Muscle layer of duodenum (tissue), 2 donors: ENCODE measurements around the gene POLR3A.

Experiments
- H3K27ac ChIP-seq: one replicate; pipeline ENCODE4 v1.7.0; 2013; ENCODE audit warnings: mild to moderate bottlenecking, low read length
- H3K27me3 ChIP-seq: one replicate; pipeline ENCODE4 v1.7.0; 2013; ENCODE audit warnings: low read depth, mild to moderate bottlenecking, control low read depth, low read length
- H3K36me3 ChIP-seq, 2 donors: one replicate each; pipeline ENCODE4 v1.7.0; 2013; ENCODE audit warnings: low read length in 2 of 2, control low read depth in 1 of 2, mild to moderate bottlenecking in 1 of 2; ENCODE audit not compliant: insufficient read depth in 2 of 2, control insufficient read depth in 1 of 2
- H3K4me1 ChIP-seq, 2 donors: one replicate each; pipeline ENCODE4 v1.7.0; 2013; ENCODE audit warnings: low read length in 2 of 2, mild to moderate bottlenecking in 2 of 2, control low read depth in 1 of 2, moderate library complexity in 1 of 2; ENCODE audit not compliant: insufficient read depth in 2 of 2, control insufficient read depth in 1 of 2
- H3K4me3 ChIP-seq, 2 donors: one replicate each; pipeline ENCODE4 v1.7.0; 2013; ENCODE audit warnings: low read length in 2 of 2, low read depth in 1 of 2, mild to moderate bottlenecking in 1 of 2
- H3K9me3 ChIP-seq, 2 donors: one replicate each; pipeline ENCODE4 v1.7.0; 2013; ENCODE audit warnings: low read length in 2 of 2, control low read depth in 1 of 2, mild to moderate bottlenecking in 1 of 2; ENCODE audit not compliant: control insufficient read depth in 1 of 2
- donor health status: healthy.

Gene POLR3A

DNA sequence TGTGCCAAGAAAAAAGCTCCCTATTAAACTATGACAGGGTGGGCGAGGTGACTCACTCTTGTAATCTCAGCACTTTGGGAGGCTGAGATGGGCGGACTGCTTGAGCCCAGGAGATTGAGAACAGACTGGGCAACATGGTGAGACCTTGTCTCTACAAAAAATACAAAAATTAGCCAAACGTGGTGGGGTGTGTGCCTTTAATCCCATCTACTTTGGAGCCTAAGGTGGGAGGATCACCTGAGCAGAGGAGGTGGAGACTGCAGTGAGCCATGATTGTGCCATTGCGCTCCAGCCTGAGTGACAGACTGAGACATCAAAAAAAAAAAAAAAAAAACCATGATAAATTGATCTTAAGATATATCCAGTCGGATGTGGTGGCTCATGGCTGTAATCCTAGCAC, 11.5 kb downstream of the POLR3A start:
- no peaks in the 10 kb centered on the region for H3K27me3 ChIP-seq

DNA sequence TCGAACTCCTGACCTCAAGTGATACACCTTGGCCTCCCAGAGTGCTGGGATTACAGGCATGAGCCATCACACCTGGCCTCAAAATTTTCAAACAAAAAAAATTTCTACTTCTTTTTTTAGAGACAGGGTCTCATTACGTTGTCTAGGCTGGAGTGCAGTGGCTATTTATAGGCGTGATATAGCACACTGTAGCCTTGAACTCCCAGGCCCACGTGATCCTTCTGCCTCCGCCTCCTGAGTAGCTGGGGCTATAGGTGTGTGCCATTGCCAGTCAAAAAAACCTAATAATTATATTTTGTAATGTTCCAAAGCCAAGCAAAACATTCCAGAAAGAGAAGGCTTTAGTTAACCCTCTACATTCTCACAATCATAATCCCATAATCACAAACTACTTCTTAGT, 13.8 kb downstream of the POLR3A start:
- H3K27ac ChIP-seq, result no peak overlapping the region

More for the DNA sequence above, 11.5 kb downstream of the POLR3A start:
- no peaks in the 10 kb centered on the region for H3K4me1 ChIP-seq
- H3K9me3 ChIP-seq, result no peaks in the 10 kb centered on the region
- no peak overlapping the region for H3K27ac ChIP-seq
- no peak overlapping the region for H3K4me3 ChIP-seq
- peaks cover 61 to 90% of the 10 kb centered on the region in 2 donors for H3K36me3 ChIP-seq

DNA sequence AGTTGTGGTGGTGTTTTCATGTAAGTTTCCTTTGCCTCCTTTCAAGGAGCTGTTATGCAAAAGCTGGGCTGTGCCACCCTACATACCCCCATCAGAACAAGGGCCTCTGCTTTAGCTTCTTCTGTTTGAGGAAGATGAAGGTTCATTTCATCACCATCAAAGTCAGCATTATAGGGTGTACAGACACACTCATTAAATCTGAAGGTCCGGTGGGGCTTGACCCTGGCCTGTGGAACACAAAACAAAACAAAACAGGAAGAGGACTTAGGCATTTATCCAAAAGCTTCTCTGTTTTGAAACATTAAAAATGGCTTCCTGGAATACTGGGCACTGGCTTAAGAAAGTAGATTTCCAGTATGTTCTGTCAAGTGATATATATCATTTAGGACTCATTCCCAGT, 15.8 kb downstream of the POLR3A start:
- Histone ChIP-seq H3K27ac (no peak overlapping the region), H3K36me3 (peaks cover 63 to 86% of the 10 kb centered on the region in 2 donors), H3K9me3 (no peaks in the 10 kb centered on the region), H3K4me3 (no peak overlapping the region), H3K4me1 (no peaks in the 10 kb centered on the region), H3K27me3 (no peaks in the 10 kb centered on the region)

More for the DNA sequence above, 13.8 kb downstream of the POLR3A start:
- peaks cover 61 to 90% of the 10 kb centered on the region in 2 donors for H3K36me3 ChIP-seq
- H3K4me1 ChIP-seq, result no peaks in the 10 kb centered on the region
- no peaks in the 10 kb centered on the region for H3K9me3 ChIP-seq
- H3K27me3 ChIP-seq, result no peaks in the 10 kb centered on the region
- no peak overlapping the region for H3K4me3 ChIP-seq

DNA sequence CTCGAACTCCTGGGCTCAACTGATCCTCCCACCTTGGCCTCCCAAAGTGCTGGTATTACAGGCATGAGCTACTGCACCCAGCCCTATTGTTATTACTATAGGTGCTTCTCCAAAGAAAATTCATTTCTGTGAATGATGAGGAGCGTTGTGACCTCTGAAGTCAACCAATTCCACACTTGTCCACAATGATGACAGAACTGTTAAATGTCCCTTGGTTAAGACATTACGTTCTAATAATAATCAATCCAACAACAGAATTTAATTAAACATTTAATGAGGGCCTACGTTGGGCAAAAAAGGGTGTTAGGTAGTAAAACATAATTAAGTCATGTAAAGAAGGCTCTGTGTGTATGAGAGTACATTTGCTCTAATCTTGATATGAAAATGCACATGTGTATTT, 18.2 kb downstream of the POLR3A start:
- Histone ChIP-seq H3K36me3 (peaks cover 71 to 80% of the 10 kb centered on the region in 2 donors), H3K4me1 (no peaks in the 10 kb centered on the region), H3K9me3 (no peaks in the 10 kb centered on the region), H3K4me3 (no peak overlapping the region), H3K27ac (no peak overlapping the region), H3K27me3 (no peaks in the 10 kb centered on the region)

DNA sequence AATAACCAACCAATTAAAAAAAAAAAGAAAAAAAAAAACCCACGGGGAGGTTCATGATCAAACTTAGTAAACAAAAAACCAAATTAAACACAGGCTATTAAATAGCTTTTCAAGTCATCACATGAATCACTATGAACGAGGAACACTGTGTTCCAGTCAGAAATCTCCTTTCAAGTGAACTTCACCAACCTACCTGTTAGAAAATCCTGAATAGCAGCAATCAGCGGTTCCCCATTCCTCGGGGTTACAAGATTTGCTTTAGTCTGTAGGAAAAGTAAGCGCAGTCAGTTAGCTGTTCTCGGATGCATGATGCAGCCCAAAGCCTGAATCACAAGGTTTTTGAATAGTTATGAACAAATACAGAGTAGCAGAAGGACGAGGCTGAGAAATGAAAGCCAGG, 19.0 kb downstream of the POLR3A start:
- Histone ChIP-seq H3K4me1 (no peaks in the 10 kb centered on the region), H3K27me3 (no peaks in the 10 kb centered on the region), H3K27ac (no peak overlapping the region), H3K9me3 (no peaks in the 10 kb centered on the region), H3K4me3 (no peak overlapping the region), H3K36me3 (peaks cover 70 to 76% of the 10 kb centered on the region in 2 donors)

DNA sequence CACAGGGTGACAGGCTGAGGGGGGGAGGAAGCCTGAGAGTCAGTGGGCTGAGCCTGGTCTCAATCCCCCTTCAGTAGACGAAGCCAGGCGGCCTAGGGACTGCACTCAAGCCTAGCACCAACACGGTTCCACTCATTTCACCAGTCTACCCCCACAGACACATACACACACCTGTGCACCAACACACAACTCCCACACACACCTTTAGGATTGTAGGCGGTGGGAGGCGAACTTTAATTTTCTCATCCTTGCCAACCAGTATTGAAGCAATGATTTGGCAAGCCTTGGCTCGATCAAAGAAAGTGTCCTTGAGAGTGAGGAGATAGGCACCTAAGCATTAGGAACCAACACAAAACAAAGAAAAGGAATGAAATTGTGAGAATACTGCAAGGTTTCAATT, 19.7 kb downstream of the POLR3A start:
- Histone ChIP-seq H3K4me3 (no peak overlapping the region), H3K9me3 (no peaks in the 10 kb centered on the region), H3K36me3 (peaks cover 71 to 77% of the 10 kb centered on the region in 2 donors), H3K27ac (no peak overlapping the region), H3K4me1 (no peaks in the 10 kb centered on the region), H3K27me3 (no peaks in the 10 kb centered on the region)

DNA sequence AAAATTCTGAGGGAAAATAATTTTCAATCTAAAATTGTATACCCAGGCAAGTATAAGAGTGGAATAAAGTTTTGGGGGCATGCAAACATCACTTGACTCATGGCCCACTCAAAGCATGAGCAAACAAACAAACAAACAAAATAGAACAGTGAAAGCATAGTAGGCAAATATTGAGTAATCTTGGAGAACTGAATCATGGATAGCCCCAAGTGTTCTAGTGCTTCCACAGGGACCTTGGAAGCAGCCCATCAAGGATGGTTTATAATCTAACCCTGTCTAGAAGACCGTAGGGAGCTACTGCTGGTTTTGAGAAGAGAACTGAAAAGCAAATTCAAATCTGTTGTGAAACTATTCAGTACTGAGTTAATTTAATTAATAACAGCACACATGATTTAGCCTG, 22.1 kb downstream of the POLR3A start:
- Histone ChIP-seq H3K27me3 (no peaks in the 10 kb centered on the region), H3K9me3 (no peaks in the 10 kb centered on the region), H3K36me3 (peaks cover 77 to 79% of the 10 kb centered on the region in 2 donors), H3K27ac (no peak overlapping the region), H3K4me3 (no peak overlapping the region), H3K4me1 (no peaks in the 10 kb centered on the region)

DNA sequence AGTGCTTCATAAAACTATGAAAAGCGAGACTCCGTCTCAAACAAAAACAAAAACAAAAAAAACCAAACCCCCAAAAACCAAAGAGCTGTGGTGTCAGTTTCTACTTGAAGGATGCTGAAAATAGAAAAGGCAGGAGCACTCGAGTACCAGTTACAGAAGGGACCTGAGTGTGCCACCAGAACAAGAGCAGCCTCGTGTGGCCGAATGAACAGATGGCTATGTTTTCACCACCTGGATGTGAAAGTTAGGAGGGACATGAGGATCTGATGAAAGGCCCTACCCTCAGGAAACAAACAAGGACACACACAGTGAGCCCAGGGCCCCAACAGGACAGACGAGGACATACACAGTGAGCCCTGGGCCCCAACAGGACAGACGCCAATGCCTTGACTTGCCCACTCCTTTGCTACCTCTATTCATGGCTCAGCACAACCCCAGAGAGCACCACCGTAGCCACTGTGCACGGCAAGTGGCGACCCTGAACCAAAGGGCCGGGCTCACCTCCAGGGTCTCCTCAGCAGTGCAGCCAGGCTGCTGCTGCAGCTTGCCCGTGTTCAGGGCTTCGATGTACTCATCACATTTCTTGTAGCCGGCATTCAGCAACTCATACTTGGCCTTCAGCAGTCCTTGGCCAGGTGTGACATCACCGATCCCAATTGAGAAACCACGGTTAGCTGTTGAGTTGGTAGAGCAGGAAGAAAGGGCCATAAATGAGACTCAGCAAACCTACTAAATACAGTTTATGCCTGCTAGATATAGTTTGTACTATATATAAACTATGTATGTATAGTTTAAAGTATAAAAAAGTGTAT, 24.9 kb downstream of the POLR3A start:
- Histone ChIP-seq H3K4me3 (no peak overlapping the region), H3K4me1 (no peaks in the 10 kb centered on the region), H3K9me3 (no peaks in the 10 kb centered on the region), H3K27ac (no peak overlapping the region), H3K27me3 (no peaks in the 10 kb centered on the region), H3K36me3 (peaks cover 76% of the 10 kb centered on the region in 2 donors)

DNA sequence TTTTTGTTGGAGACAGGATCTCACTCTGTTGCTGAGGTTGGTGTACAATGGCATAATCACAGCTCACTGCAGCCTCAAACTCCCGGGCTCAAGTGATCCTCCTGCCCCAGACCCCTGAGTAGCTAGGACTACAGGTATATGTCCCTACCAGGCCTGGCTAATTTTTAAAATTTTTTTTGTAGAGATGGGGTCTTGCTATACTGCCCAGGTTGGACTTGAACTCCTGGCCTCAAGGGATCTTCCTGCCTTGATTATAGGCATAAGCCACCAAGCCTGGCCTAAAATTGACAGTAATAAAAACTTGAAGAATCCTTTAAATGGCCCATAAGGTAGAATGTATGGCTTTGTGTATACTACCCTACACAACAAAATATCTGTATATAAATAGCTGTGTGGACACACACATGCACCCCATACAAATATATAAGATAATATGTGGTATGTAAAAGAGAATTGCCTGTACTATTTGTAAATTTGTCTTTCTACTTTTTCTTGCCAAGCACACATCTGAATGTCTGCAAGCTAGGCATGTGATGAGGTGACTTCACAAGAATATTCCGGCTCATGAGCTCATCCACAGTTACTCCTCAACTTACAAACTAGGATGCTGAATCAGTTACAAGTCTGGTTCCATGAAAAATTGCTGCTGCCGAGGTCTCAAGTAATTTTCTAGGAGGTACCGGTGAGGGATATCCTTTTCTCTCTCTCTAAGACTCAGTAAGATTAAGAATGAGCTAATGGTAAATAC, 26.6 kb downstream of the POLR3A start:
- Histone ChIP-seq H3K27me3 (no peaks in the 10 kb centered on the region), H3K36me3 (peaks cover 68 to 70% of the 10 kb centered on the region in 2 donors), H3K4me3 (no peak overlapping the region), H3K9me3 (no peaks in the 10 kb centered on the region), H3K4me1 (no peaks in the 10 kb centered on the region), H3K27ac (no peak overlapping the region)

DNA sequence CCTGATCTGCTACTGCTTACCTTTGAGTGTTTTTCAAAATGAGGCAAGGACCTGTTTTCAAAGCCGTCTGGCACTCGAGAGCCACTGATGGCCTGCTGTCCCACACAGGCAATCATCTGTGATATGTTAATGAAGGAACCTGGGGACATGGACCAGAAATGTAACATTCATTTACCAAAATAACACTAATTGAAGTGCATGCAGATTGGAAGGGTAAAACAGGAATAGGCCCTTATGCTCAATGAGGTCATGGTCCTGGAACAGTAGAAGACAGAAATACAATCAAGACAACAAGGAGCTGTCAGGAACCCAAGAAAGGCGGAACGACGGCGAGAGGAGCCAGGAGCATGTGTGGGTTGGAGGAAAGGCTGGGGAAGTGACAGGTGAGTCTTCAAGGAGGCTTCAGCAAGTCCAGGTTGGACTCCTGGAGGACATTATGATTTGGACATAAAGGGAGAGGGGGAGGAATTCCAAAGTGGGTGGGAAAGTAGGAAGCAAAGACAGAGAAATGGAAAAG, 28.3 kb downstream of the POLR3A start:
- H3K9me3 ChIP-seq, result no peaks in the 10 kb centered on the region
- peaks cover 55 to 58% of the 10 kb centered on the region in 2 donors for H3K36me3 ChIP-seq
- no peaks in the 10 kb centered on the region for H3K27me3 ChIP-seq
- H3K4me1 ChIP-seq, result no peaks in the 10 kb centered on the region
- no peak overlapping the region for H3K4me3 ChIP-seq
- H3K27ac ChIP-seq, result no peak overlapping the region

DNA sequence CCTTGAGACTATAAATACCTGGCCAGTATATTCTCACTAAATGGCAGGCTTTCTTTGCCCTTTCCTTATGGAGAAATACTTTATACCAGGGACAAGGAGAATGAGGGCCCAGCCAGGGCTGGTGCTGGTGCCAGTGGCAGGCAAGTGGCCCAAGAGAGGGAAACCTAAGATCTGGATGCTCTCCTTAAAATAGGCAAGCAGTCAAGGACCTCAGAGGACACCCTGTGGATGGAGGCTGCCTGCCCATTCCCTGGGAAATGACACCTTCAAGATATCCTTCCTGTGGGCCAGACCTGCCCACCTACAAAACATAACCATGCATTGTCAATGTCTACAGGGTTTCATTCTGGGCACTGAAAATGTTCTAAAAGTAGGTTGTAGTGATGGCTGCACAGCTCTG, 29.1 kb downstream of the POLR3A start:
- H3K4me3 ChIP-seq, result no peak overlapping the region
- no peaks in the 10 kb centered on the region for H3K27me3 ChIP-seq
- H3K4me1 ChIP-seq, result no peaks in the 10 kb centered on the region
- H3K27ac ChIP-seq, result no peak overlapping the region
- peaks cover 49 to 54% of the 10 kb centered on the region in 2 donors for H3K36me3 ChIP-seq
- H3K9me3 ChIP-seq, result no peaks in the 10 kb centered on the region
